ENCODE results near the gene BTBD9. TPM values are rescaled to one million over a fixed set of nuclear protein-coding genes. Genes with fewer than 3 reads are reported as not detected.

BTBD9 gene
- polyA plus RNA-seq, 1 donor (not counting 4 experiments of a cell fraction or from before 2014, with no cell fraction given) = 6.8 TPM

DNA sequence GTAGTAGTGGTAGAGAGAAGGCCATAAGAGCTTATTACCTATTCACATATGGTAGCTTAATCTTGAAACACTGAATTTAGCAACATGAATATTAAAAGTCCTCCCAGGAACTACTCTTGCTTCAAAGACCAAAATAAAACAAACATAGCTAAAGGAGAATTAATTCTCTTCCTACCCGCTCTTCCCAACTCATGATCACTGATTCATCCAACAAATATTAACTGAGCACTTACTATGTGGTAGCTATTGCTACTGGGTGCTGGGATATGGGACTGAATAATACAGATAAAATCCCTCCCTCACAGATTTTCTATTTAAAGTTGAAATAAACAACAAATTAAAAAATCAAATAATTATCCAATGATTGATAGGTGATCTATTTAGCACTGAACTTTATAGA, 287.1 kb downstream of the BTBD9 start:
- no peaks in the 10 kb centered on the region for H3K27me3 ChIP-seq (ENCODE audit: control insufficient read depth, extremely low read depth, insufficient read depth, low read length)
- FAIRE-seq (no peak), DNase-seq (ENCODE audit: low read depth, low spot score) (no peak)
- H3K9ac ChIP-seq (ENCODE audit: control insufficient read depth, extremely low read depth, insufficient read depth, low read length) = no peak overlapping the region
- no peak overlapping the region for H3K27ac ChIP-seq (ENCODE audit: control insufficient read depth, insufficient read depth, low read length)
- H3K9me1 ChIP-seq (ENCODE audit: control insufficient read depth, extremely low read depth, insufficient read depth, low read length) = no peaks in the 10 kb centered on the region
- H2AFZ ChIP-seq (ENCODE audit: control insufficient read depth, low read length) = no peak overlapping the region
- dilution Hi-C loops (cut with MboI; ENCODE audit: extremely low pct_ligation_motif_present, low sequenced_read_pairs) = no loop called here
- TF ChIP-seq, protein P1, sequence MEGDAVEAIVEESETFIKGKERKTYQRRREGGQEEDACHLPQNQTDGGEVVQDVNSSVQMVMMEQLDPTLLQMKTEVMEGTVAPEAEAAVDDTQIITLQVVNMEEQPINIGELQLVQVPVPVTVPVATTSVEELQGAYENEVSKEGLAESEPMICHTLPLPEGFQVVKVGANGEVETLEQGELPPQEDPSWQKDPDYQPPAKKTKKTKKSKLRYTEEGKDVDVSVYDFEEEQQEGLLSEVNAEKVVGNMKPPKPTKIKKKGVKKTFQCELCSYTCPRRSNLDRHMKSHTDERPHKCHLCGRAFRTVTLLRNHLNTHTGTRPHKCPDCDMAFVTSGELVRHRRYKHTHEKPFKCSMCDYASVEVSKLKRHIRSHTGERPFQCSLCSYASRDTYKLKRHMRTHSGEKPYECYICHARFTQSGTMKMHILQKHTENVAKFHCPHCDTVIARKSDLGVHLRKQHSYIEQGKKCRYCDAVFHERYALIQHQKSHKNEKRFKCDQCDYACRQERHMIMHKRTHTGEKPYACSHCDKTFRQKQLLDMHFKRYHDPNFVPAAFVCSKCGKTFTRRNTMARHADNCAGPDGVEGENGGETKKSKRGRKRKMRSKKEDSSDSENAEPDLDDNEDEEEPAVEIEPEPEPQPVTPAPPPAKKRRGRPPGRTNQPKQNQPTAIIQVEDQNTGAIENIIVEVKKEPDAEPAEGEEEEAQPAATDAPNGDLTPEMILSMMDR (optimal IDR thresholded peaks at IDR 0.05 in 1 of 3, IDR thresholded peaks at IDR 0.05 in 1 of 3, conservative IDR thresholded peaks at IDR 0.05 in 1 of 3; ENCODE audit: extremely low read depth in 1 of 3, insufficient read depth in 2 of 3, low read length in 3 of 3) = no peak
- no peak for TF ChIP-seq EZH2 (IDR thresholded peaks at IDR 0.05; ENCODE audit: low read length)
- no peaks in the 10 kb centered on the region for H3K79me2 ChIP-seq (ENCODE audit: control insufficient read depth, insufficient read depth, low read length)
- no peaks in the 10 kb centered on the region for H3K36me3 ChIP-seq (ENCODE audit: control insufficient read depth in 2 of 2, extremely low read depth in 1 of 2, insufficient read depth in 2 of 2, low read length in 2 of 2)
- no peak overlapping the region for H3K4me3 ChIP-seq (ENCODE audit: control insufficient read depth in 2 of 3, extremely low read depth in 1 of 3, insufficient read depth in 2 of 3, low read depth in 1 of 3, low read length in 3 of 3)
- no peaks in the 10 kb centered on the region for H4K20me1 ChIP-seq (ENCODE audit: control insufficient read depth, extremely low read depth, insufficient read depth, low read length)
- H3K4me2 ChIP-seq (ENCODE audit: control insufficient read depth, extremely low read depth, insufficient read depth, low read depth, low read length) = no peak overlapping the region
- no peaks in the 10 kb centered on the region for H3K9me3 ChIP-seq (ENCODE audit: control insufficient read depth, low read depth, low read length)
- H3K4me1 ChIP-seq (ENCODE audit: control insufficient read depth, extremely low read depth, insufficient read depth, low read length) = no peaks in the 10 kb centered on the region

DNA sequence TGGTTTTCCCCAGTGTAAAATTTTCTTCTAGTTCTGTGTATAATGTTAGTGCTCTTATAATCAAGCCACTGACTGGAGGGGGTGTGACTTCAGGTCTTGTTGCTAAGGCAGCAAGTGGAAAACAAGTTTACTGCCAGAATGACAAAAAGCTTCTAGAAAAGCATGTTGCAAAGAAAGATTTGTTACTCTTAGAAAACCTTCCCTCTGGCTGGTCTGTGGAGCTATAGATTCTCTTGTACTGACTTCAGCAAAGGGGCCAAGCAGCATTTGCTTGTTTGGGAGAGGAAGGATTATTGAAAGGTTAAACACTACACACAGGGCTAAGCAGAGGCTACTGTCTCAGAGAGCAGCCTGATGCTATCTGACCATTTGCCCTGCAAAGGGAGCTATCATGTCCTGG, 288.8 kb downstream of the BTBD9 start:
- no peak for DNase-seq (ENCODE audit: low read depth, low spot score)
- Histone ChIP-seq H3K27ac (ENCODE audit: control insufficient read depth, insufficient read depth, low read length) (no peak overlapping the region), H3K4me1 (ENCODE audit: control insufficient read depth, extremely low read depth, insufficient read depth, low read length) (no peaks in the 10 kb centered on the region), H3K79me2 (ENCODE audit: control insufficient read depth, insufficient read depth, low read length) (no peaks in the 10 kb centered on the region), H3K9me3 (ENCODE audit: control insufficient read depth, low read depth, low read length) (no peaks in the 10 kb centered on the region), H4K20me1 (ENCODE audit: control insufficient read depth, extremely low read depth, insufficient read depth, low read length) (no peaks in the 10 kb centered on the region), H3K4me3 (ENCODE audit: control insufficient read depth in 2 of 3, extremely low read depth in 1 of 3, insufficient read depth in 2 of 3, low read depth in 1 of 3, low read length in 3 of 3) (no peak overlapping the region), H3K4me2 (ENCODE audit: control insufficient read depth, extremely low read depth, insufficient read depth, low read depth, low read length) (no peak overlapping the region), H3K36me3 (ENCODE audit: control insufficient read depth in 2 of 2, extremely low read depth in 1 of 2, insufficient read depth in 2 of 2, low read length in 2 of 2) (no peaks in the 10 kb centered on the region), H3K9ac (ENCODE audit: control insufficient read depth, extremely low read depth, insufficient read depth, low read length) (no peak overlapping the region), H3K9me1 (ENCODE audit: control insufficient read depth, extremely low read depth, insufficient read depth, low read length) (no peaks in the 10 kb centered on the region), H3K27me3 (ENCODE audit: control insufficient read depth, extremely low read depth, insufficient read depth, low read length) (no peaks in the 10 kb centered on the region), H2AFZ (ENCODE audit: control insufficient read depth, low read length) (no peak overlapping the region)
- no peak for TF ChIP-seq EZH2 (IDR thresholded peaks at IDR 0.05; ENCODE audit: low read length)
- TF ChIP-seq, protein P1 (optimal IDR thresholded peaks at IDR 0.05 in 1 of 3, IDR thresholded peaks at IDR 0.05 in 1 of 3, conservative IDR thresholded peaks at IDR 0.05 in 1 of 3; ENCODE audit: extremely low read depth in 1 of 3, insufficient read depth in 2 of 3, low read length in 3 of 3) = no peak
- dilution Hi-C loops (cut with MboI; ENCODE audit: extremely low pct_ligation_motif_present, low sequenced_read_pairs) = no loop called here
- no peak for FAIRE-seq
